NT2/D1 (cell line): Measurements from ENCODE around the gene ZNF516.

Experiments used
- SUZ12 ChIP-seq: IDR thresholded peaks from 2 replicates; pipeline ENCODE4 v1.6.1; 2011; ENCODE audit not compliant: insufficient read length, insufficient read depth; ENCODE audit errors: extremely low read depth
- YY1 ChIP-seq: IDR thresholded peaks from 2 replicates; pipeline ENCODE4 v1.6.1; 2011; ENCODE audit not compliant: insufficient read length, insufficient read depth
- ZNF274 ChIP-seq: IDR thresholded peaks from 2 replicates; pipeline ENCODE4 v1.6.1; 2011; ENCODE audit warnings: mild to moderate bottlenecking, low read depth, low read length

GRCh38 chr18:76465630-76466409 lies 29.2 kb downstream of the ZNF516 start:
- TF ChIP-seq YY1 (no peak), ZNF274 (no peak), SUZ12 (no peak)
